H1 (cell line): Measurements from ENCODE around the gene MYOCD. TPM values are rescaled to one million over a fixed set of nuclear protein-coding genes. Genes with fewer than 3 reads are reported as not detected.
A peak's percentile ranks its signal among the peaks of the same experiment; 100 is the strongest.

Source experiments
- CTCF ChIA-PET: fragments of 300-600 bp; sonication (Branson Sonifier 250); formaldehyde crosslinking; loops from one replicate; lab custom pipeline; 2021; ENCODE audit not compliant: partially characterized antibody; lab: Charles Lee
- POLR2A ChIA-PET: fragments of 300-600 bp; sonication (Branson Sonifier 250); formaldehyde crosslinking; loops from one replicate; lab custom pipeline; 2021; ENCODE audit warnings: inconsistent platforms; ENCODE audit not compliant: partially characterized antibody; lab: Charles Lee
- DNase-seq, 2 experiments: peaks; one replicate each; pipeline versions ENCODE4 v3.0.0 to v3.0.0-alpha.2; 2010 to 2022; ENCODE audit warnings: low spot score in 2 of 2, low read depth in 1 of 2, mixed read lengths in 1 of 2
- FAIRE-seq: peaks from 2 replicates; lab custom pipeline; 2011; peaks lifted over from hg19 to GRCh38; lab: Jason Lieb, UNC
- H2AFZ ChIP-seq: 2 replicates; pipeline ENCODE4 v1.8.1; 2012; ENCODE audit warnings: low read length, inconsistent platforms
- H2AK5ac ChIP-seq: 2 replicates; pipeline ENCODE4 v1.6.1; 2013; ENCODE audit warnings: low read depth, low read length
- H2BK120ac ChIP-seq: replicated peaks from 2 replicates; pipeline ENCODE3; 2013; ENCODE audit warnings: low read depth, low read length, inconsistent platforms
- H2BK12ac ChIP-seq: 2 replicates; pipeline ENCODE4 v1.6.1; 2013; ENCODE audit warnings: low read depth, low read length
- H2BK15ac ChIP-seq: 2 replicates; pipeline ENCODE4 v1.6.1; 2013; ENCODE audit warnings: low read length
- H2BK20ac ChIP-seq: 2 replicates; pipeline ENCODE4 v1.6.1; 2013; ENCODE audit warnings: low read length
- H2BK5ac ChIP-seq: 2 replicates; pipeline ENCODE4 v1.6.1; 2013; ENCODE audit warnings: low read depth, low read length
- H3K14ac ChIP-seq: 2 replicates; pipeline ENCODE4 v1.6.1; 2013; ENCODE audit warnings: inconsistent platforms; ENCODE audit not compliant: insufficient read length
- H3K18ac ChIP-seq: 2 replicates; pipeline ENCODE4 v1.6.1; 2013; ENCODE audit warnings: low read length; ENCODE audit errors: extremely low read depth
- H3K23ac ChIP-seq: 2 replicates; pipeline ENCODE4 v1.6.1; 2013; ENCODE audit warnings: inconsistent platforms; ENCODE audit not compliant: insufficient read length
- H3K23me2 ChIP-seq: 2 replicates; pipeline ENCODE4 v1.6.1; 2013; ENCODE audit warnings: low read depth, low read length
- H3K27ac ChIP-seq: 2 replicates; pipeline ENCODE4 v1.6.1; 2011; ENCODE audit warnings: low read depth, low read length, inconsistent platforms
- H3K27me3 ChIP-seq, 4 experiments: replicated peaks in 1 of 4; 1 replicate in 1 of 4; 2 replicates in 3 of 4; pipeline versions ENCODE4 v1.6.1 to v1.8.1; 2011 to 2013; ENCODE audit warnings: low read length in 3 of 4, mild to moderate bottlenecking in 3 of 4, inconsistent platforms in 2 of 4, mixed read lengths in 2 of 4, moderate library complexity in 1 of 4; ENCODE audit not compliant: control insufficient read depth in 3 of 4, insufficient read depth in 3 of 4; ENCODE audit errors: extremely low read depth in 1 of 4
- H3K36me3 ChIP-seq, 4 experiments: 2 replicates each; pipeline versions ENCODE4 v1.6.1 to v1.8.1; 2011 to 2013; ENCODE audit warnings: mild to moderate bottlenecking in 4 of 4, low read length in 3 of 4, moderate library complexity in 2 of 4, control low read depth in 1 of 4, inconsistent platforms in 1 of 4; ENCODE audit not compliant: insufficient read depth in 4 of 4, control insufficient read depth in 2 of 4
- H3K4ac ChIP-seq: replicated peaks from 2 replicates; pipeline ENCODE3; 2013; ENCODE audit warnings: low read length, low read depth, mixed read lengths, inconsistent platforms; ENCODE audit not compliant: insufficient read length
- H3K4me1 ChIP-seq, 4 experiments: replicated peaks in 1 of 4; 1 replicate in 1 of 4; 2 replicates in 3 of 4; pipeline versions ENCODE4 v1.6.1 to v1.8.1; 2011 to 2013; ENCODE audit warnings: low read length in 3 of 4, inconsistent platforms in 2 of 4, mixed read lengths in 1 of 4; ENCODE audit not compliant: insufficient read depth in 4 of 4, control insufficient read depth in 3 of 4
- H3K4me2 ChIP-seq, 2 experiments: 2 replicates each; pipeline versions ENCODE4 v1.6.1 to v1.8.1; 2011 to 2013; ENCODE audit warnings: low read depth in 2 of 2, low read length in 2 of 2, control low read depth in 1 of 2, inconsistent platforms in 1 of 2, mild to moderate bottlenecking in 1 of 2; ENCODE audit not compliant: insufficient read depth in 1 of 2
- H3K4me3 ChIP-seq, 4 experiments: fragments of 200-600, 300-600 bp in 1 of 4; sonication (generic), shearing (Covaris generic), sonication (Bioruptor Twin) in 1 of 4; 2 replicates each; pipeline versions ENCODE4 v1.5.1 to v1.8.1; 2011 to 2016; ENCODE audit warnings: low read length in 4 of 4, low read depth in 3 of 4, control low read depth in 2 of 4, inconsistent platforms in 2 of 4, mild to moderate bottlenecking in 2 of 4, mixed read lengths in 1 of 4, moderate library complexity in 1 of 4; ENCODE audit not compliant: insufficient read depth in 2 of 4; ENCODE audit errors: extremely low read depth in 1 of 4
- H3K56ac ChIP-seq: replicated peaks from 2 replicates; pipeline ENCODE3; 2013; ENCODE audit warnings: low read depth, mild to moderate bottlenecking, mixed read lengths, low read length, inconsistent platforms; ENCODE audit not compliant: insufficient read length
- H3K79me1 ChIP-seq: 2 replicates; pipeline ENCODE4 v1.6.1; 2013; ENCODE audit warnings: low read depth, low read length, control low read depth
- H3K79me2 ChIP-seq, 2 experiments: 2 replicates each; pipeline versions ENCODE4 v1.6.1 to v1.8.1; 2012 to 2013; ENCODE audit warnings: low read length in 2 of 2, mild to moderate bottlenecking in 2 of 2, inconsistent platforms in 1 of 2; ENCODE audit not compliant: insufficient read depth in 2 of 2, control insufficient read depth in 1 of 2
- H3K9ac ChIP-seq, 4 experiments: replicated peaks in 1 of 4; 1 replicate in 1 of 4; 2 replicates in 3 of 4; pipeline versions ENCODE4 v1.6.1 to v1.8.1; 2011 to 2013; ENCODE audit warnings: low read depth in 3 of 4, low read length in 3 of 4, control low read depth in 2 of 4, mild to moderate bottlenecking in 2 of 4, moderate library complexity in 2 of 4, inconsistent platforms in 1 of 4; ENCODE audit errors: extremely low read depth in 1 of 4
- H3K9me3 ChIP-seq, 2 experiments: 2 replicates each; pipeline versions ENCODE4 v1.6.1 to v1.8.1; 2012 to 2013; ENCODE audit warnings: mild to moderate bottlenecking in 2 of 2, moderate library complexity in 2 of 2, control low read depth in 1 of 2, inconsistent platforms in 1 of 2, low read depth in 1 of 2, low read length in 1 of 2, mixed read lengths in 1 of 2; ENCODE audit not compliant: insufficient read depth in 2 of 2
- H4K20me1 ChIP-seq, 2 experiments: replicated peaks in 1 of 2; 2 replicates each; pipeline versions ENCODE3 to v1.8.1; 2011 to 2013; ENCODE audit warnings: inconsistent platforms in 2 of 2, low read length in 2 of 2, mild to moderate bottlenecking in 1 of 2; ENCODE audit not compliant: insufficient read depth in 2 of 2, control insufficient read depth in 1 of 2
- H4K5ac ChIP-seq: 2 replicates; pipeline ENCODE4 v1.6.1; 2013; ENCODE audit warnings: low read length, low read depth, mixed read lengths, inconsistent platforms; ENCODE audit not compliant: insufficient read length
- H4K8ac ChIP-seq: 2 replicates; pipeline ENCODE4 v1.8.0; 2013; ENCODE audit warnings: mild to moderate bottlenecking, moderate library complexity, low read length, inconsistent platforms; ENCODE audit not compliant: insufficient read depth; ENCODE audit errors: extremely low read depth
- H4K91ac ChIP-seq: replicated peaks from 2 replicates; pipeline ENCODE3; 2013; ENCODE audit warnings: low read length, mixed read lengths, inconsistent platforms; ENCODE audit not compliant: insufficient read length
- CBX5 ChIP-seq: fragments of 300-800, 300-1000 bp; sonication (generic); IDR thresholded peaks from 2 replicates; pipeline ENCODE4 v1.7.1; 2016; ENCODE audit warnings: antibody characterized with exemption, low read length, low read depth
- CTBP2 ChIP-seq: IDR thresholded peaks from 2 replicates; pipeline ENCODE4 v1.7.0; 2011; ENCODE audit warnings: borderline replicate concordance, mild to moderate bottlenecking, moderate library complexity, mixed read lengths, low read length; ENCODE audit not compliant: insufficient read depth, insufficient read length
- GTF2F1 ChIP-seq: IDR thresholded peaks from 2 replicates; pipeline ENCODE4 v1.6.1; 2012; ENCODE audit warnings: low read depth, low read length, improper control_type of control experiment, borderline replicate concordance
- HDAC2 ChIP-seq, 2 experiments: fragments of 300-600 bp in 1 of 2; sonication (generic) in 1 of 2; IDR thresholded peaks; 2 replicates each; pipeline ENCODE4 v1.6.1; 2011 to 2012; ENCODE audit warnings: low read depth in 2 of 2, low read length in 2 of 2, mild to moderate bottlenecking in 2 of 2, moderate library complexity in 2 of 2, borderline replicate concordance in 1 of 2, inconsistent platforms in 1 of 2
- KDM5A ChIP-seq: fragments of 200-600 bp; IDR thresholded peaks from 2 replicates; pipeline ENCODE4 v1.7.1; 2012; ENCODE audit warnings: mild to moderate bottlenecking, low read length, inconsistent platforms, mixed read lengths
- PHF8 ChIP-seq: fragments of 200-600 bp; sonication (generic); conservative IDR thresholded peaks from 2 replicates; pipeline ENCODE4 v1.7.1; 2012; ENCODE audit warnings: low read depth, mild to moderate bottlenecking, inconsistent platforms, low read length, moderate library complexity
- POLR2A ChIP-seq, 2 experiments: IDR thresholded peaks; 1 replicate in 1 of 2; 2 replicates in 1 of 2; pipeline ENCODE4 v1.6.1; 2011; ENCODE audit warnings: low read depth in 2 of 2, low read length in 2 of 2, mild to moderate bottlenecking in 2 of 2; ENCODE audit errors: control extremely low read depth in 1 of 2
- SIN3A ChIP-seq, 2 experiments: IDR thresholded peaks in 1 of 2; conservative IDR thresholded peaks in 1 of 2; 2 replicates each; pipeline ENCODE4 v1.6.1; 2011 to 2012; ENCODE audit warnings: low read length in 2 of 2, improper control_type of control experiment in 1 of 2, low read depth in 1 of 2, mild to moderate bottlenecking in 1 of 2
- WGBS, 2 experiments: shearing (Covaris generic) in 1 of 2; methylation state at CpG; one replicate each; pipeline versions ENCODE4 v1.1.6 to v1.1.7; 2013 to 2015; ENCODE audit warnings: low lambda C conversion rate in 2 of 2, mixed read lengths in 2 of 2, inconsistent platforms in 1 of 2, low coverage in 1 of 2, missing lambda C conversion rate in 1 of 2; ENCODE audit not compliant: insufficient replicate concordance in 2 of 2, insufficient coverage in 1 of 2, insufficient read length in 1 of 2; ENCODE audit errors: extremely low coverage in 1 of 2, missing lambda C conversion rate in 1 of 2; 5-methylcytosine and 5-hydroxymethylcytosine counted together
- polyA plus RNA-seq, 7 experiments: library from polyadenylated mRNA; depleted of rRNA in 3 of 7; stranded (reverse) in 5 of 7; unstranded in 2 of 7; fragments of >200 nt in 5 of 7; fragments of 200-250 nt in 2 of 7; gene quantifications; 1 replicate in 5 of 7; 2 replicates in 1 of 7; 4 replicates in 1 of 7; pipeline versions ENCODE4 v1.2.1 to v1.2.3, GENCODE V29; 2011 to 2013; ENCODE audit warnings: missing spikeins in 2 of 7, mixed read lengths in 2 of 7
- total RNA-seq: library from RNA; stranded (reverse); fragmentation: NEBNext Ultra II Directional; extraction: Animal tissue kit (Norgen Biotek cat#: 25700); gene quantifications from 2 replicates; pipeline ENCODE4 v1.2.1, GENCODE V29; 2021
- TF ChIP-seq, protein P1 (sequence below): IDR thresholded peaks from 2 replicates; pipeline ENCODE4 v1.6.1; 2012; ENCODE audit warnings: inconsistent platforms

The MYOCD gene
- total and polyA plus RNA-seq, 2 of the 8 experiments (the other 6 are each of a cell fraction or from before 2014, with no cell fraction given) = 0.30 to 4.9 TPM

DNA sequence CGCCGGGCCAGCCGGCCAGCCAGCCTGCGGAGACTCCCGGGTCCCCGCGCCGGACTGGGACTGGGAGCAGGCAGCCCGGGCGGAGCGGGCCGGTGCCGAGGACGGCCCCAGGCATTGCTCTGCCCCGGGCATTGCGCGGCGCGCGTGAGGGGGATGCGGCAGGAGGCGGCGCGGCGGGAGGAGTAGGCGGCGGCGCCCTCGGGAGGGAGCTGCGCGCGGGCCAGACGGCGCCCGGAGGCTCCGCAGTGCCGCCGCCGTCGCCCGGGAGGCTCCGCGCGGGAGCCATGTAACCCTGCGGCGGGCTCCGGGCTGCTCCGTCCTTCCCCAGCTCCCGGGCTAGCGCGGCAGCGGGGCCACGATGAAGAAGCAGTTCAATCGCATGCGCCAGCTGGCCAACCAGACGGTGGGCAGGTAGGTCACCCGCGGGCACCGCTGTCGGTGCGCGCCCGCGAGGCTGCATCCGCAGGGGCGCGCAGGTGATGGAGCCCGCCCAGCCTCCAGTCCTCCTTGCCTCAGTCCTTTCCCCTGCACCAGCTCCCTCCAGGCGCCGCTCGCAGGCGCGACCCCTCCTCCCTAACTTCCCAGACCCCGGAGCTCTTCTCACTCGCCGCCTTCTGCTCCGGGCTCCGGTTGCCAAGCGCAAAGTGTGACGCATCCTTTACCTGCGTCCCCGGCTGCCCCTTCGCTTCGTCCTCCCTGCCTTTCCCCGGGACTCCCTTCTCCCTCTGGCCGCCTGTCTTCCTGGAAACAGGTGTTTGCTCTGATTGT is 124.0 kb downstream of the MYOCD start, which contains the start of gene ARHGAP44:
TSS of gene ARHGAP44 (plus strand) at position 18 of the 768 bp plus-strand sequence. CDS start at position 359, 341 bp downstream.
- Histone ChIP-seq H3K9ac (peak within 1 kb of the TSS; percentile 29 to 88 (median 60)), H3K4me3 (peak within 1 kb of the TSS; percentile 84 to 92 (median 90)), H2AK5ac (no peak within 1 kb of the TSS), H4K91ac (no peak within 1 kb of the TSS), H3K4me2 (peak within 1 kb of the TSS; percentile 88 to 90), H3K27ac (no peak within 1 kb of the TSS; the same call in 1 of the 2 replicates), H2BK12ac (0 out of 2 replicates have a peak within 1 kb of the TSS, but pooled peaks have one; percentile 33), H2AFZ (peak within 1 kb of the TSS; percentile 99), H3K27me3 (peaks cover 0 to 2% (median under 1%) of the 10 kb centered on the region in 4 experiments; a peak in 2 of 7 replicates), H4K20me1 (peaks cover 5 to 7% of the 10 kb centered on the region in 2 experiments), H3K14ac (no peak within 1 kb of the TSS), H3K18ac (peak within 1 kb of the TSS; percentile 41; the same call in 1 of the 2 replicates), H4K8ac (peak within 1 kb of the TSS; percentile 69), H3K79me1 (peaks cover 2% of the 10 kb centered on the region), H3K4me1 (peaks cover 0 to 8% (median 4%) of the 10 kb centered on the region in 4 experiments; a peak in 4 of 7 replicates), H3K79me2 (peaks cover 8 to 38% of the 10 kb centered on the region in 2 experiments), H3K56ac (peak within 1 kb of the TSS; percentile 37), H3K23ac (no peak within 1 kb of the TSS), H4K5ac (peak within 1 kb of the TSS; percentile 0), H2BK120ac (no peak within 1 kb of the TSS), H3K9me3 (no peaks in the 10 kb centered on the region), H3K36me3 (no peaks in the 10 kb centered on the region), H3K23me2 (peaks cover 11% of the 10 kb centered on the region), H2BK5ac (peak within 1 kb of the TSS; percentile 69), H3K4ac (no peak within 1 kb of the TSS), H2BK20ac (no peak within 1 kb of the TSS), H2BK15ac (peak within 1 kb of the TSS; percentile 72; the same call in 1 of the 2 replicates)
- CTCF ChIA-PET = interaction anchor here (1.0 kb wide), 1 partner anchor 67 kb away, joined by 3 read pairs; no protein-coding TSS in a partner anchor
- FAIRE-seq = no peak
- POLR2A ChIA-PET = interaction anchor here (0.6 to 1.4 kb wide), 7 partner anchors 10 to 329 kb away, joined by 3 to 5 read pairs (median 3); no protein-coding TSS in a partner anchor
- WGBS, 2 experiments = 3% methylated on average over 55 of the region's 86 CpGs; no CpG with 5 or more reads in 1 of the 2 experiments
- peak in 1 of 2 experiments; percentile 86 for DNase-seq
- no peak for TF ChIP-seq KDM5A
- peak in 1 of 2 experiments; percentile 83; a peak in 2 of 3 replicates for TF ChIP-seq POLR2A (IDR thresholded peaks at IDR 0.05; ENCODE audit: control extremely low read depth in 1 of 2, low read depth in 2 of 2, low read length in 2 of 2)
- TF ChIP-seq, protein P1, sequence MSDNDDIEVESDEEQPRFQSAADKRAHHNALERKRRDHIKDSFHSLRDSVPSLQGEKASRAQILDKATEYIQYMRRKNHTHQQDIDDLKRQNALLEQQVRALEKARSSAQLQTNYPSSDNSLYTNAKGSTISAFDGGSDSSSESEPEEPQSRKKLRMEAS = no peak
- TF ChIP-seq HDAC2 (IDR thresholded peaks at IDR 0.05; ENCODE audit: borderline replicate concordance in 1 of 2, low read depth in 2 of 2, low read length in 2 of 2) = no peak
- no peak for TF ChIP-seq CBX5
- TF ChIP-seq GTF2F1 = no peak
- peak; percentile 25 for TF ChIP-seq CTBP2
- TF ChIP-seq SIN3A (conservative IDR thresholded peaks at IDR 0.05 in 1 of 2, IDR thresholded peaks at IDR 0.05 in 1 of 2; ENCODE audit: low read depth in 1 of 2, low read length in 2 of 2) = no peak; a peak in 3 of 4 replicates
- TF ChIP-seq PHF8 = peak; percentile 58; the same call in 1 of the 2 replicates
